HG02798 (cell line): ENCODE measurements around the gene GNG8.
A peak's percentile ranks its signal among the peaks of the same experiment; 100 is the strongest.

ENCODE experiments used
- ATAC-seq: cut with Tn5 transposase; IDR thresholded peaks from one replicate; pipeline ENCODE4 v1.9.1; 2021; ENCODE audit warnings: mild to moderate bottlenecking; ENCODE audit not compliant: unreplicated experiment, poor library complexity

The GNG8 gene

DNA sequence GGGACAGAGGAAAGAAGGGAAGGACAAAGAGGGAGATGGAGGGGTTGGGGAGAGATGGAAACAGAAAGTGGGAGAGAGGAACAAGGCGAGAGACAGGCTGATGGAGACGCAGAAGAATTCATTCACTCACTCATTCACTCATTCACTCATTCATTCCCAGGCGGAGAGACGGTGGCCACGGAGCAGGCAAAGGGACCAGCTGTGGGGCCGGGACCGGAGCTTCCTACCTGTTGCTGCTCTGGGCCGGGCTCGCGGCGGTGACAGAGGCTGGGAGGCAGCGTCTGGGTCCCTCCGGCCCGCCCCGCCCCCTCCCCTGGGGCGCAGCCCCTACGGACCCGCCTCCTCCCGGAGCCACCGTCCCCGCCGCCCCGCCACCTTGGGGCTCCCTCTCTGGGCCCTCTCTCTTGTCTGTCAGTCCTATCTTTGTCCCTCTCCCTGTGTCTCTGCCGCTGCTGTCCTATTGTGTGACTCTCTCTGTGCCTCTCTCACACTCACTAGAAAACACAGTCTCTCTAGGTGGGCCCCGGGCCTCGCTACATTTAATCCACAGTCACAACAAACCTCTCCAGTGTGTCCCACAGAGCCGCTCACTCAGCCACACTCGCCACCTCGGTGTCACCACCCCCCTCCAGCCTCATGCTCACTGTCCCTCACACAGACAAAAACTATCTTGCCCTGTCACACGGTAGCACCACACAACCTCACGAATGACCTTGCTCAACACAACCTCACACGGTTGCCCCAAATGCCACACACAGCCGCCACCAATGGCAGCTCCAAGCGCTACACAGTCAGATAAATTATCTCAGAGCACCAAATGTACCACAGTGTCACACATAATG lies at the start of gene GNG8:
Gene GNG8, minus strand, starts transcription at position 283 of the 842 bp plus-strand sequence. CDS start 1,520 bp downstream, outside the sequence.
- no peak for ATAC-seq

DNA sequence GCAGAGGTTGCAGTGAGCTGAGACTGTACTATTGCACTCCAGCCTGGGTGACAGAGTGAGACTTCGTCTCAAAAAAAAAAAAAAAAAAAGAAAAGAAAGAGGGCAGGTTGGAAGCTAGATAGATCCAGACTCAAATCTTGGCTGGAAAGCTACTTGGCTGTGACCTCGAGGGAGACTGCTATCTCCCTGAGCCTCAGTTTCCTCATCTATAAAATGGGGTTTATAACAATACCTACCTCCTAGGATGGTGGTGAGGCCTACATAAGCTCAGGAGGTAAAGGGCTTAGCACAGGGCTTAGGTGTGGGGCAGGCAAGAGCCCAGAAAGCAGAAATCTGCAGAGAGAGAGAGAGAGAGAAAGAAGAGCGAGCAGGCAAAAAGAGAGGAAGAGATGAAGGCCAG lies 49.2 kb upstream of the GNG8 start:
- ATAC-seq = no peak

DNA sequence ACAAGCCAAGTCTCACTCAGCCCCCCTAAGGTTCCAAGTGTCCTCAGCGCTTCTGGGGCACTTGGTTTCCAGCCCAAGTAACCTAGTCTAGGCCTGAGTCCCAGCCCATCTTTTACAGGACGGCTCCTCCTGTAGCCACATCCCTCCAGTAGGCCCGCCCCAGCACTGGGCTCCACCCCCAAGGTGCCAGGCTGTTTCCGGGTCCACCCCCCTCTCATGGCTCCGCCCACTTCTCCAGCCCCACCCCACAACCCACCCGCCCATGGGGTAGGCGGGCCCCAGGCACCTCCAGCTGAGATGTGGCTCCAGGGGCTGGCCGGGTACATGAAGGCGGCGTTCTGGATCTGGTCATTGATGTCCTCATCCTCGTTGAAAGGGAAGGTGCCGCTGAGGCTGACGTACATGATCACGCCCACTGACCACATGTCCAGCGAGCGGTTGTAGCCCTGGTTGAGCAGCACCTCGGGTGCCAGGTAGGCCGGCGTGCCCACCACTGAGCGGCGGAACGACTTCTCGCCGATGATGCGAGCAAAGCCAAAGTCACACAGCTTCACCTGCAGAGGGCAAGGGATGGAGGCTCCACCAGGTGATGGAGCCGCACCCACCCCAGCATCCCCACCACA lies 42.2 kb upstream of the GNG8 start:
- peak; percentile 36 for ATAC-seq

DNA sequence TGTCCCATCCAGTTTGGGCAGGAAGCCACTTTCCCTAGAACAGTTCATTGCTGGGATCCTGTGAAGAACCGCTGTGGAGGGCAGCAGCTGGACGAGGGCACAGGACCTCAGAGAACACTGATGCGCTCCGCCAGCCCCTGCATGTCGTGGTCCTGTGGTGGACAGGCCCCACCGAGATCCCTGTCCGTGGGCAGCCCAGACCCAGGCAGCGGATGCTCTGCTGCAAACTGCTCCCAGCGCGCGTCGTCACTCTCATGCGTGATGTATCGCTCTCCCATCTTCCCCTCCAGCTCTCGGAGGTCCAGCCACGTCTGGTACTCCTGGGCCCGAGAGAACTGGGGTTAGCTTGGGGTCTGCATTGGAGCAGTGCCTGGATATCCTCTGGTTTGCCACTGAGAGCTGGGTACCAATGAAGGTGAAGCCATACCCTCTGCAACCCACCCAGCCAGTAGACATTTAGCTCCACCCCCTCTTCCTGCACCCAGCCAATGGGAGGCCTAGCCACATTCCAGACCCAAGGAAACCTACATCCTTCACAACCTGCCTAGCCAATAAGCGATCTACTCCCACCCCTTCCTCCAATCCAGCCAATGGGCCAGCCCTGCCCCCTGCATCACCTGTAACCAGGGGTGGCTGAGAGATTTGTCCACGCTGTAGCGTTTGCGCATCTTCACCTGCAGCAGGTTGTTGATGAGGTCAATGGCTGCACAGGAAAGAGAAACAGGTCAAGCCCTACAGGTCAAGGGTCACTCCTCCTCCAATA lies 38.6 kb upstream of the GNG8 start:
- ATAC-seq = no peak

DNA sequence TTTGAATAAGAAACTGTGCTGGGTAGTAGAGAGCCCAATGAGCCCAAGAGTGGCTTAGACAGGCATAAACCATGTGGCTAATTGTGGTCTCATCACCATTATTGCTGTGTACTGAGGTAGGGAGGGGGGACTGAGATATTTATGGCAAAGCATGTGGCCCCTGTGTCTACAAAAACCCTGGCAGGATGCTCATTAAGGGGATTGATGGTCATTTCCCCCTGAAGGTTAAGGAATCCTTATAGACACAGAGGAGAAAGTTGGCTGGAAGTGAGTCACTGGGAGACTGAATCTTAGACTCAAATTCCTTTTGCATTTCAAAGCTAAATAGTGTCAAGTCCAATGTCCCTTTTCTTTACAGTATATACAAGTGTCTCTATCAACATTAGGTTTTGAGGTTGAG lies 34.8 kb upstream of the GNG8 start:
- ATAC-seq = no peak

DNA sequence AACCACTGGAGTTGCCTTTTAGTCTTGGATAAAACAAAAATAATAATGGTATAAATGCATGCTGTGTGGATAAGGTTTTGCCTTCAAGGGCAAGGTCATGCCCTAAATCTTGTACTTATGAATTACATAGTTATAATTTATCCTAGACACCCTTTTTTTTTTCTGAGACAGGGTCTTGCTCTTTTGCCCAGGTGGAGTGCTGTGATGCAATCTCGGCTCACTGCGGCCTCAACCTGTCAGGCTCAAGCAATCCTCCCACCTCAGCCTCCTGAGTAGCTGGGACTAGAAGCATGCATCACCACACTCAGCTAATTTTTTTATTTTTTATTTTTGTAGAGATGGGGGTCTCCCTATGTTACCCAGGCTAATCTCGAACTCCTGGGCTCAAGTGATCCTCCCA lies 32.7 kb upstream of the GNG8 start:
- ATAC-seq = no peak

DNA sequence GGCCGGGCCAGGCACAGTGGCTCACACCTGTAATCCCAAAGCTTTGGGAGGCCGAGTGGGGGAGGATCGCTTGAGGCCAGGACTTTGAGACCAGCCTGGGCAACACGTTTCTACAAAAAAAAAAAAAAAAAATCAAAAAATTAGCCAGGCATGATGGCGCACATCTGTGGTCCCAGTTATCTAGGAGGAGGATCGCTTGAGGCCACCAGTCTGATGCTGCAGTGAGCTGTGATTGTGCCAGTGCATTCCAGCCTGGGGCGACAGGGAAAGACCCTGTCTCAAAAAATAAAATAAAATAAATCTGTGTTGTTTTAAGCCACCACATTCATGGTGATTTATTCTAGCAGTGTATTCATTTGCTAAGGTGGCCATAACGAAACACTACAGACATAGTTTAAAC lies 29.1 kb upstream of the GNG8 start:
- no peak for ATAC-seq

DNA sequence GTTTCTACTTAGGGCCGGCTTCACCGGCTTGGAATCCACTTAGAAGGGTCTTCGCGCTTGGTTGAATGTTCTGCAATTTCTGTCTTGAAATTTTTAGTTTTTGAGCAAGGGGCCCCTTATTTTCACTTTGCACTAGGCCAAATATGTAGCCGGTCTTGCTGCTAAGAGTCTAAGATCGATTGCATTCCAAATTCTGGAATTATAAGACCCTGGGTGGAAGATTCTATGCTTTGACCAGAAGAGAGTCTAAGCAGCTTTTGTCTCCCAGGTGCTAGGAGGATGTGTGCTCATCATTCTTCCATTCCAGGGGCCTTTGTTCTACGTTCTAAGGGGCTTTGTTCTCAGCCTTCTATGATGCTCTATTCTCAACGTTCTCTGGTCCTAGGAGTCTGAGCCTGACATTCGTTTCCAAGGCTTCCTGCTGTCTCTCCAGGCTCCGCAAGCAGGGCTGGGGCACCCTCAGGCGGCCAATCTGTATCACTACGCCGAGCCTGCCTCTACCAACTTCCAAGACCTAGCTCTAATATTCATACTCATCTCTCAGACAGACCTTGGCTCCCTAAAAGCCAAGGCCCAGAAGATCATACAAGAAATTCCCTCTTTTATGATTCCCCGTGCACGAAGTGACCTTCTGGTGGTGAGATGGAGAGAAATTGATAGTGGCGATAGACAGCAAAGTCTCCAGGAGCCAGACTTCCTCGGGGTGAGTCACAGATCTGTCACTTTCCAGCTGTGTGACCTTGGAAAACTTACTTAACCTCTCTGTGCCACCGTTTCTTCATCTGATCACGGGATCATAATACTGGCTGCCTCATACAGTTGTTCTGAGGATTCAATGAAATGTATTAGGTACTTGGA lies 26.0 kb upstream of the GNG8 start:
- ATAC-seq = no peak

DNA sequence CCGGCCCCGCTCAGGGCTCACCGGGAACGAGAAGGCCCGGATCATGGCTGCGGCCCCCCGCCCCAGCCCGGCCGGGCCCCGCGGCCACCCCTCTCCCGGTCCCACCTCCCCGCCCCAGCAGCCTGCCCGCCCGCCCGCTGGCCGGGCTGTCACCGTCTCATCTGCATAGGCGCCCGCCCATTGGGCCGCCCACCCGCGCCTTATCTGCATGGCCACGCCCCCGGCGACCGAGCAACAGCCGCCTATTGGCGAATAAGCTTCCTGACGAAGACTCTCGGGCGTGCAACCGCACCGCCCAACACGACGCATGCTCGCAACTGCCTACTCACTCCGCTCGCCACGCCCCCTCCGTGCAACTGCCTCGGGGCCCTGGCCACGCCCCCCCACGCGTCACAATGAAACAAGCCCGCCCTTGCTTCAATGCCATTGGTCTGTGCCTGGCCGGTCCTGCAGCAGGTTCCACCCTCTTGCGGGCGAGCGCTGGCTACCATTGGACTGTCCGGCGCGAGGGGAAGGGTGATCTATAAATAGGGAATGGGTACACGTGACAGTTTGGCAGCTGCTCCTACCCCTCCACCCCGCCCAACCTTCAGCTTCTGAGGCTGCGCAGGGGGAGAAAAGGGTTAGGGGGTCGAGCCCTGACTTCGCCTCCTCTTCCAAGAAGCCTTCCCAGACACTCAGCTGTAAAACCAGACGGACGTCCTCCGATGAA lies 25.2 kb upstream of the GNG8 start, which contains the start of gene DACT3:
Gene DACT3, minus strand, starts transcription at position 163 of the 712 bp plus-strand sequence. Its CDS starts 118 bp downstream, at position 45.
- peak; percentile 93 for ATAC-seq

DNA sequence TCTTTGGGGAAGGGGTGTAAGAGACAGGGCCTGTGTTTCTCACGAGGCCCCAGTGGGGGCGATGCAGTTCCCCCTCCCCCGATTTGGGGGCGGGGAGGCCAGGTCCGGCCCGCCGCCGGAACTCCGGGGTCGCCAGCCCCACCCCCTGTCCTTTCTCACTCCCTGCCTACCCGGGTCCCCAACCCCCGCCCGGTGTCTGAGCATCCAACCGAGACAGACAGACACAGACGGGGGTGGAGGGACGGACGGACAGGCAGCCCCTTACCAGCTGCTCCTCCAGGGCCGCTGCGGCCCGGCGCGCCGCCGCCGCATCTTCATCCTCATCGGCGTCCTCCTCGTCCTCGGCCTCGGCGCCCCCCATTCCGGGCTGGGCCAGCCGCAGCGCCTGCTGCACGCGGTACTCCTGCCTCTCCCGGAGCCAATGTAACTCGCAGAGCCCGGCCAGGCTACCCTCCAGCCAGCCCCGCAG lies 24.6 kb upstream of the GNG8 start:
- ATAC-seq = no peak

DNA sequence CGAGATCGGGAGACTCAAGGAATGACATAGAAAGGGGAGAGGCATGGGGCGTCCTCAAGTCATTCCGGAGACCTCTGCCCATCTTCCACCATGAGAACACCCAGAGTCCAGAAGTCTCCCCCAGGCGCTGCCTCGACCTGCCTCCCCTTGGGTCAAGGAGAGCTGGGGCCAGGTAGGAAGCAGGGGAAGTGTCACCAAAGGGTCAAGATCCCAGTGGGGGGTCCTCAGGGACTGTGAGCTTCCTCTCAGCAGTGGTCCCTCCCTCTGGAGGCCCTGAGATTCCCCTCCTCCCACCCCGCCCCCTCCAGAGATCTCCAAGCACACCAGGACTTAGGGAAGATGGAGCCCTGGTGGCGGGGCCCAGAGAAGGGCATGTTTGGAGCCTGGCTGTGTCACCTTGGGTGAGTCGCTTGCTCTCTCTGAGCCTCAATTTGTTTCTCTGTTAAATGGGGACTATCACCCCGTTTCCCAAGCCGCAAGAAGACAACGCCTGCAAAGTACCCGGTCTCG lies 24.1 kb upstream of the GNG8 start:
- no peak for ATAC-seq

DNA sequence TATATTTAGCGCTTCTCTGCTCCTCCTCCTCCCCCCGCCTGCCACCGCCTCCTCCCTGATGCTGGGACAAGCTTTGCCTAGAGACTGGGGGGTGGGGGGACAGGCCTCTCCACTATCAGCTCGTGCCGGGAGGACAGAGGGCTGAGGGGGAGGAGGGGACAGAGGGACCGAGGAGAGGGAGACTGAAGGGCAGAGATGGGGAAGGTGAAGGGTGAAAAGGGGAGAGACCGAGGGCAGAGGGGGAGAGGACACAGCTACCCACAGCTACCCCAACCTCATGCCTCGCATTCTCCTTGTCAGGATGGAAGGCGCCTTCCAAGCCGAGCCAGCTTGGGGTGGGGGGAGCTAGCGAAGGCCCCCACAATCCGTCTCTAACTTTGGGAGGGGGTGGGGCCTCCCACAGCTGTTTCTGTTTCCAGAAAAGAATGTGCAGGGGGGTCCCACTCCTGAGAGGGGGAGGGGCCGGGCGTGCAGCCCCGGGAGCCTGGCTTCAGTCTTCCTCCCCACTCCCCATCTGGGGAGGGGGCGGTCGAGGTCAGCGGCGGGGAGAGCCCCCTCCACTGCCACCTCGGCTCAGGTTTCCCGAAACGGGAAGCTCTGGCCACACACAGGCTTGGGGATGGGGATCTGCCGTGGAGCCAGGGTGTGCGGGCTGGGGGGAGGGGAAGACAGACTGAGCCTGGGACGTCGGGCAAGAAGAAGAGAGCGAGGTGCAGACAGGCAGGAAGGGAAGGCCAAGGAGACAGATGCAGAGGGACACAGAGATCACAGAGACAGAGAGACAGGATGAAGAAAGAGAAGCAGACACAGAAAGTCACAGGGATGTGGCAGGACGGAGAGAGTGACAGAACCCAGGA lies 23.4 kb upstream of the GNG8 start:
- ATAC-seq = no peak

DNA sequence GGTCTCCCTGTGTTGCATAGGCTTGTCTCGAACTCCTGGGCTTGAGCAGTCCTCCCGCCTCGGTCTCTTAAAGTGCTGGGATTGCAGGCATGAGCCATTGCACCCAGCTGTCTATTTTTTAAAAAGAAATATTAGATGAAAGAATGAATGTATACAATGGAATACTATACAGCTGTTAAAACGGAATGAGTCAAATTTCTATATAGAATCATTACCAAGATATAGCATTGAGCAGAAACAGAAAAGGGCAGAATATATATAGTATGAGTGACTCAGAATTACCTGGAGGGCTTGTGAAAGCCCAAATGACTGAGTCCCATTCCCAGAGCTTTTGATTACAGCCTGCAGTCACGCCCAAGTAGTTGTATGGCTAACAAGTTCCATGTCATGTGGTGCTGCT lies 20.5 kb upstream of the GNG8 start:
- ATAC-seq = no peak

DNA sequence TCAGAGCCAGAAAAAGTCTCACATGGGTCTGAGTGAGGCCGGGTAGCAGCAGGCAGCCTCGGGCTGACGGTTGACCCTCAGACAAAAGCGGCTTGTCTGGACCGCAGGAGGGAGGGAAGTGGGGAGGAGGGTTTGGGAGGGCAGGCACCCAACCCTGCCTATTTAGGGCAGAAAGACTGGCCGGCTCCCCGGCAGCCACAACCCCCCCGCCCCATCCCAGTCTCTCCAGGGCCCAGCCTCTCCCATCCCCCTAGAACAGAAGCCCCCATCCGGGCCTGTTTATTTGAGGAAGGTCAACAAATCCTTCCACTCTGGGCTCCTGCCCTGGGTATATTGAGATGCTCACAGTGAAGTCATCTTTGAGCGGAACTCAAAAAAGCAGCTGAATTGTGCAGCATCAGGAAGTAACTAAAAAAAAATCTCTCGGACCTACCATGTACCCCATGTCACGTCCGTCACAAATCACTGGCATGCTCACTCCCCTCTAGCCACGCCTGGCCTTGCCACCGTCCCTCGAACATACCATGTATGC lies 18.7 kb upstream of the GNG8 start:
- ATAC-seq = no peak

DNA sequence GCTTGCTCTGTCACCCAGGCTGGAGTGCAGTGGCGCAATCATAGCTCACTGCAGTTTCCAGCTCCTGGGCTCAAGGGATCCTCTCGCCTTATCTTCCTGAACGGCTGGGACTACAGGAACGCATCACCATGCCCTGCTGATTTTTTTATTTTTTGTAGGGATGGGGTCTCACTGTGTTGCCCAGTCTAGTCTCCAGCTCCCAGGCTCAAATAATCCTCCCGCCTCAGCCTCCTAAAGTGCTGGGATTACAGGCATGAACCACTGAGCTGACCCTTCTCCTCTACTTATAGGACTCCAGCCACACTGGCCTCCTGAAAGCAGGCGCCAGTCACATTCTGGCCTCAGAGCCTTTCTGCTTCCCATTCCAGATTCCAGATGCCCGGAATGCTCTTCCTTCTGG lies 14.4 kb upstream of the GNG8 start:
- ATAC-seq = no peak

DNA sequence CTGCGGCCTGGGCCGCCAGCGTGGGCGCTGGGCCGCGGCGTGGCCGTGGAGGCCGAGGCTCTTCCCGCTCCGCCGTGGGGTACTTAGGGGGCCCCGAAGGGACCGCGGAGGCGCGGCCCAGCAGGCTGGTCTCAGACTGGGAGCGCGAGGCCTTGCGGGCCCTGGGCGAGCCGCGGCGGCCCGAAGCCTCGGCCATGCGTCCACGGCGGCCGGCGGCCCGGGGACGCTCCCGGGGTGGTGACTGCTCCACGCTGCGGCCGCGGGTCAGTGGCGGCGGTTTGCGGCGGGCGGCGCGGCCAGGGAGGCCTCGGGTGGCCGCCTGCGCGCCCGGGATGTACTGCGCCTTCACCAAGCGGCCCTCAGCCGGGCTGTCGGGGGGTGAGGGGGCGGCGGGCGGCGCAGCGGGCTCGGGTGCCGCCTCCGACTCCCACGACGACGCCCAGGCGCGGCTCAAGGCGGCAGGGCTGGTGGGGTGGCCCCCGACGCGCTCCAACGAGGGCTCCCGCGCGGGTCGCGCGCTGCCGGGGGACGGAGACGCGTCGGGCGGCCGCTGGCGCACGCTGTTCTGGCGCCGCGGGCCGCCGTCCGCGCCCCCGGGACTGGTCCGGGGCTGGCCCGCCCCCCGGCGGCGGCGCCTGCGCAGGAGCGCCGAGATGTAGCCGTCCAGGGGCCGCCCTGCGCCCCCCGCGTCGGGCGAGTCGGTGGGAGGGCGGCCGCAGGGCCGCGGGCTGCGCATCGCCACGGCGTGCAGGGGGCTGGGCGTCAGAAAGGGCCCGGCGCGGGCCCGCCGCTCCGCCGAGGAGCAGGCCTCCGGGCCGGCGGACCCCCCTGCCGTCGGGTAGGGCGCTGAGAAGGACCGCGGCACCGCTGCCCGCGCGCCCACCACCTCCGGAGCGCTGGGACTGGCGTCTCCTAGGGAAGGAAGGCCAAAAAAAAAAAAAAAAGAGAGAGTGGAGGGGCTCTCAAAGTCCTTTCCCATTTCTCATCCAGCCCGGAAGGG lies 13.3 kb upstream of the GNG8 start:
- no peak for ATAC-seq
